Prostate gland (tissue), 2 donors: ENCODE results near the gene CFAP92.

Experiments
- POLR2A ChIP-seq: fragments of 450-650 bp; IDR thresholded peaks from one replicate; pipeline ENCODE4 v1.6.1; 2016; ENCODE audit warnings: antibody characterized with exemption, mild to moderate bottlenecking
- POLR2AphosphoS5 ChIP-seq: sonication (generic); formaldehyde crosslinking; IDR thresholded peaks from one replicate; pipeline ENCODE4 v1.6.1; 2017; ENCODE audit warnings: antibody characterized with exemption
- TF ChIP-seq, protein P1 (sequence below), 4 experiments: fragments of 200-600 bp in 2 of 4; fragments of 450-650 bp in 2 of 4; sonication (generic) in 2 of 4; IDR thresholded peaks; 1 replicate in 3 of 4; 2 replicates in 1 of 4; pipeline ENCODE4 v1.5.1; 2016 to 2019; ENCODE audit warnings: antibody characterized with exemption in 4 of 4, mild to moderate bottlenecking in 2 of 4, moderate library complexity in 2 of 4

DNA sequence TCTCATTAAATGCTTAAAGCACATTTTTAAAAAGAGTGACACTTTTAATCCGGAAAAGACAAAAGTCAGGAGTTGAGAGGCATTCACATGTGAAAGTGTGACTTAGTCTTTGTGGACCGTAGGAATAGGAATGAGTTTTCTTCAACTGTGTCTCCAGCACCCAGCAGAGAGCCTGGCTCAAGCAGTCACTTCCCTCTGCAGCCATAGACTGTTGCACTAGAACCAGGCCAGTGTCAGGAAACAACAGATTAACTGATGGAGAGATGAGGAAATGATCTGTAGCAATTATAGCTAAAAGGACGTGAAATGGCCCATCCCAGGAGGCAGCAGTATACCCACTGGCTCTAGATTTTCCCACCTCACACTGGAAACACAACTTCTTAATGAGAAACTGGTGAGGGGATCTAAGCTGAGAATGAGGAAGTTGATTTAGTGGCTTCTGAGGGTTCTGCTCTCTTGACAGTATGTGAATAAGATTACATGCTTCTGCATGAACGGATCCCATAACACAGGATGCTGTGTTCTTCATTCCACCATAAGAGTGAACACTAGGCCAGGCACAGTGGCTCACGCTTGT, 19.8 kb downstream of the CFAP92 start:
- TF ChIP-seq, protein P1, sequence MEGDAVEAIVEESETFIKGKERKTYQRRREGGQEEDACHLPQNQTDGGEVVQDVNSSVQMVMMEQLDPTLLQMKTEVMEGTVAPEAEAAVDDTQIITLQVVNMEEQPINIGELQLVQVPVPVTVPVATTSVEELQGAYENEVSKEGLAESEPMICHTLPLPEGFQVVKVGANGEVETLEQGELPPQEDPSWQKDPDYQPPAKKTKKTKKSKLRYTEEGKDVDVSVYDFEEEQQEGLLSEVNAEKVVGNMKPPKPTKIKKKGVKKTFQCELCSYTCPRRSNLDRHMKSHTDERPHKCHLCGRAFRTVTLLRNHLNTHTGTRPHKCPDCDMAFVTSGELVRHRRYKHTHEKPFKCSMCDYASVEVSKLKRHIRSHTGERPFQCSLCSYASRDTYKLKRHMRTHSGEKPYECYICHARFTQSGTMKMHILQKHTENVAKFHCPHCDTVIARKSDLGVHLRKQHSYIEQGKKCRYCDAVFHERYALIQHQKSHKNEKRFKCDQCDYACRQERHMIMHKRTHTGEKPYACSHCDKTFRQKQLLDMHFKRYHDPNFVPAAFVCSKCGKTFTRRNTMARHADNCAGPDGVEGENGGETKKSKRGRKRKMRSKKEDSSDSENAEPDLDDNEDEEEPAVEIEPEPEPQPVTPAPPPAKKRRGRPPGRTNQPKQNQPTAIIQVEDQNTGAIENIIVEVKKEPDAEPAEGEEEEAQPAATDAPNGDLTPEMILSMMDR (IDR thresholded peaks at IDR 0.05) = no peak
- TF ChIP-seq POLR2AphosphoS5 = no peak
- no peak for TF ChIP-seq POLR2A
